ENCODE measurements around the gene OPTN.

Gene OPTN

GRCh38 chr10:13182424-13182823 lies 82.5 kb downstream of the OPTN start:
- no peak for DNase-seq (ENCODE audit: extremely low read depth, low read depth)
- no peak overlapping the region for H3K4me3 ChIP-seq (replicated peaks; ENCODE audit: low read depth, low read length)
- TF ChIP-seq, protein P1, sequence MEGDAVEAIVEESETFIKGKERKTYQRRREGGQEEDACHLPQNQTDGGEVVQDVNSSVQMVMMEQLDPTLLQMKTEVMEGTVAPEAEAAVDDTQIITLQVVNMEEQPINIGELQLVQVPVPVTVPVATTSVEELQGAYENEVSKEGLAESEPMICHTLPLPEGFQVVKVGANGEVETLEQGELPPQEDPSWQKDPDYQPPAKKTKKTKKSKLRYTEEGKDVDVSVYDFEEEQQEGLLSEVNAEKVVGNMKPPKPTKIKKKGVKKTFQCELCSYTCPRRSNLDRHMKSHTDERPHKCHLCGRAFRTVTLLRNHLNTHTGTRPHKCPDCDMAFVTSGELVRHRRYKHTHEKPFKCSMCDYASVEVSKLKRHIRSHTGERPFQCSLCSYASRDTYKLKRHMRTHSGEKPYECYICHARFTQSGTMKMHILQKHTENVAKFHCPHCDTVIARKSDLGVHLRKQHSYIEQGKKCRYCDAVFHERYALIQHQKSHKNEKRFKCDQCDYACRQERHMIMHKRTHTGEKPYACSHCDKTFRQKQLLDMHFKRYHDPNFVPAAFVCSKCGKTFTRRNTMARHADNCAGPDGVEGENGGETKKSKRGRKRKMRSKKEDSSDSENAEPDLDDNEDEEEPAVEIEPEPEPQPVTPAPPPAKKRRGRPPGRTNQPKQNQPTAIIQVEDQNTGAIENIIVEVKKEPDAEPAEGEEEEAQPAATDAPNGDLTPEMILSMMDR (IDR thresholded peaks at IDR 0.05; ENCODE audit: low read depth, low read length, missing control alignments): no peak

DNA sequence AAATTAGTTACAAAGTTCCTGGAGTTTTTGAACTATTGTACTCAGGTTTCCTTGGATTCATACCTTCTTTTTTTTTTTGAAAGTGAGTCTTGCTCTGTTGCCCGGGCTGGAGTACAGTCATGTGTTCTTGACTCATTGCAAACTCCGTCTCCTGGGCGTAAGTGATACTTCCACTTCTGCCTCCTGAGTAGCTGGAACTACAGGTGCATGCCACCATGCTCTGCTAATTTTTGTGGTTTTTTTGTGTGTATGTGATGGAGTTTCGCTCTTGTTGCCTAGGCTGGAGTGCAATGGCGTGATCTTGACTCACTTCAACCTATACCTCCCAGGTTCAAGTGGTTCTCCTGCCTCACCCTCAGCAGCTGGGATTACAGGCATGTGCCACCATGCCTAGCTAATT lies 83.7 kb downstream of the OPTN start:
- H3K4me3 ChIP-seq (replicated peaks; ENCODE audit: low read depth, low read length): no peak overlapping the region
- TF ChIP-seq, protein P1 (IDR thresholded peaks at IDR 0.05; ENCODE audit: low read depth, low read length, missing control alignments): no peak
- DNase-seq (ENCODE audit: extremely low read depth, low read depth): no peak

- no peak overlapping the region for H3K4me3 ChIP-seq (replicated peaks; ENCODE audit: low read depth, low read length)
- no peak for DNase-seq (ENCODE audit: extremely low read depth, low read depth)
- TF ChIP-seq, protein P1 (IDR thresholded peaks at IDR 0.05; ENCODE audit: low read depth, low read length, missing control alignments): no peak
These were observed 84.3 kb downstream of the OPTN start for GRCh38 chr10:13184276-13184675.

- no peak for DNase-seq (ENCODE audit: extremely low read depth, low read depth)
- TF ChIP-seq, protein P1 (IDR thresholded peaks at IDR 0.05; ENCODE audit: low read depth, low read length, missing control alignments): no peak
- H3K4me3 ChIP-seq (replicated peaks; ENCODE audit: low read depth, low read length): no peak overlapping the region
These were observed 85.0 kb downstream of the OPTN start for GRCh38 chr10:13184730-13185514.

DNA sequence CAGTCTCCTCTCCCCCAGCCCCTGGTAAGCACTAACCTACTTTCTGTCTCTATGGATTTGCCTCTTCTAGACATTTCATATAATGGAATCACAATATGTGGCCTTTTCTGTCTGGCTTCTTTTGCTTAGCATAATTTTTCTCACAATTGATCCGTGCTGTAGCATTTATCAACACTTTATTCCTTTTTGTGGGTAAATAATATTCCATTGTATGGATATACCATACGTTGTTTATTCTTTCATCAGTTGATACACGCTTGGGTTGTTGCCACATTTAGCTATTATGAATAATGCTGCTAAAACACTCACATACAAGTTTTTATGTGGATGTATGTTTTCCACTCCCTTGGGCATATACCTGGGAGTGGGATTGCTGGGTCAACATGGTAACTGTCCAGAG lies 87.2 kb downstream of the OPTN start:
- no peak for DNase-seq (ENCODE audit: extremely low read depth, low read depth)
- TF ChIP-seq, protein P1 (IDR thresholded peaks at IDR 0.05; ENCODE audit: low read depth, low read length, missing control alignments): no peak
- H3K4me3 ChIP-seq (replicated peaks; ENCODE audit: low read depth, low read length): no peak overlapping the region
